Heart left ventricle (tissue), 13 donors: Measurements from ENCODE around the gene TSKU.

Experiments used
- CTCF ChIP-seq, 12 donors: fragments of 200-600 bp; sonication (generic) in 4 of 12; IDR thresholded peaks; one replicate each; pipeline versions ENCODE4 v1.5.0 to v1.8.0; 2018 to 2022; ENCODE audit warnings: antibody characterized with exemption in 12 of 12, mild to moderate bottlenecking in 5 of 12
- POLR2A ChIP-seq, 2 donors: fragments of 450-650 bp; IDR thresholded peaks; one replicate each; pipeline ENCODE4 v1.6.1; 2017; ENCODE audit warnings: antibody characterized with exemption in 2 of 2, mild to moderate bottlenecking in 2 of 2, moderate library complexity in 2 of 2
- donor health status: ischemic (EF 13 %, LVEDD 7.1; RV severe dilation, severe dysfunction).
- donor health status: DM: no; HTN: yes; CAD: no.
- donor health status: DM: no; HTN: no; CAD: no.
- donor health status: ischemic (EF 25% LVEDD 6.9; RV normal size, moderate dysfunction).
- donor health status: ischemic (EF 25% LVEDD 5.7; RV mildly dilated, moderate dysfunction).
- donor health status: ischemic (EF 35%, LVEDD 5.7; RV mildly dilated, moderate dysfunction).
- donor health status: nonischemic (EF 11% LVEDD 7.7; RV severe dilation, severe dysfunction).
- donor health status: DM: yes; HTN: yes; CAD: no.
- donor health status: PGD.
- donor health status: ischemic (EF 29% LVEDD 5.4; RV normal size, mild dysfunction).
- donor health status: nonischemic (EF 23%, LVEDD 6.1; RV moderate dilation, normal function).

GRCh38 chr11:76802151-76802550 lies 19.0 kb downstream of the TSKU start:
- TF ChIP-seq CTCF (IDR thresholded peaks at IDR 0.05) (no peak), POLR2A (IDR thresholded peaks at IDR 0.05) (no peak)
